Fibroblast of lung (primary cell): Measurements from ENCODE around the gene OCA2. TPM values are rescaled to one million over a fixed set of nuclear protein-coding genes. Genes with fewer than 3 reads are reported as not detected.

Experiments
- DNase-seq, 2 donors: peaks; one replicate each; pipeline versions ENCODE4 v3.0.0 to v3.0.0-alpha.2; 2010; ENCODE audit warnings: low read depth in 2 of 2
- H2AFZ ChIP-seq: 2 replicates; pipeline ENCODE4 v1.5.1; 2012; ENCODE audit warnings: low read length, control low read depth, inconsistent platforms
- H3K27ac ChIP-seq: 2 replicates; pipeline ENCODE4 v1.5.1; 2011; ENCODE audit warnings: low read length, control low read depth; ENCODE audit not compliant: insufficient read depth
- H3K27me3 ChIP-seq: 2 replicates; pipeline ENCODE4 v1.5.1; 2011; ENCODE audit warnings: mild to moderate bottlenecking, low read length; ENCODE audit not compliant: control insufficient read depth, insufficient read depth
- H3K36me3 ChIP-seq: 2 replicates; pipeline ENCODE4 v1.5.1; 2011; ENCODE audit warnings: low read length; ENCODE audit not compliant: control insufficient read depth, insufficient read depth
- H3K4me1 ChIP-seq: 2 replicates; pipeline ENCODE4 v1.5.1; 2011; ENCODE audit warnings: low read length; ENCODE audit not compliant: control insufficient read depth, insufficient read depth; ENCODE audit errors: extremely low read depth
- H3K4me2 ChIP-seq: 2 replicates; pipeline ENCODE4 v1.5.1; 2011; ENCODE audit warnings: low read length, control low read depth; ENCODE audit not compliant: insufficient read depth; ENCODE audit errors: extremely low read depth
- H3K4me3 ChIP-seq, 4 experiments: fragments of 200-600 bp in 1 of 4; sonication (generic) in 1 of 4; replicated peaks in 1 of 4; 2 replicates each; pipeline ENCODE4 v1.5.1; 2011 to 2016; ENCODE audit warnings: low read length in 4 of 4, low read depth in 3 of 4, mild to moderate bottlenecking in 3 of 4, control low read depth in 2 of 4, inconsistent platforms in 1 of 4, mixed read lengths in 1 of 4; ENCODE audit not compliant: insufficient read depth in 1 of 4; ENCODE audit errors: control extremely low read depth in 1 of 4
- H3K79me2 ChIP-seq: 2 replicates; pipeline ENCODE4 v1.5.1; 2012; ENCODE audit warnings: mild to moderate bottlenecking, low read length, inconsistent platforms; ENCODE audit not compliant: control insufficient read depth, insufficient read depth
- H3K9ac ChIP-seq: 2 replicates; pipeline ENCODE4 v1.5.1; 2011; ENCODE audit warnings: mild to moderate bottlenecking, low read length, control low read depth; ENCODE audit not compliant: insufficient read depth
- H3K9me3 ChIP-seq: 2 replicates; pipeline ENCODE4 v1.5.1; 2012; ENCODE audit warnings: low read depth, low read length; ENCODE audit not compliant: control insufficient read depth, insufficient read depth
- H4K20me1 ChIP-seq: 2 replicates; pipeline ENCODE4 v1.5.1; 2011; ENCODE audit warnings: low read length; ENCODE audit not compliant: control insufficient read depth, insufficient read depth; ENCODE audit errors: extremely low read depth
- EZH2 ChIP-seq: IDR thresholded peaks from 2 replicates; pipeline ENCODE4 v1.5.1; 2012; ENCODE audit warnings: low read length, control low read depth, mild to moderate bottlenecking; ENCODE audit errors: missing control alignments
- polyA plus RNA-seq, 2 donors: library from polyadenylated mRNA; depleted of rRNA in 1 of 2; stranded (reverse) in 1 of 2; unstranded in 1 of 2; fragments of >200 nt; gene quantifications; 2 replicates each; pipeline ENCODE4 v1.2.1, GENCODE V29; 2011 to 2012; ENCODE audit warnings: missing spikeins in 1 of 2
- total RNA-seq: library from RNA; depleted of rRNA; stranded (reverse); fragments of >200 nt; gene quantifications from 2 replicates; pipeline ENCODE4 v1.2.1, GENCODE V29; 2014
- TF ChIP-seq, protein P1 (sequence below), 2 donors: IDR thresholded peaks in 1 of 2; conservative IDR thresholded peaks in 1 of 2; 1 replicate in 1 of 2; 2 replicates in 1 of 2; pipeline ENCODE4 v1.5.1; 2011 to 2012; ENCODE audit warnings: low read length in 2 of 2, control low read depth in 1 of 2, inconsistent platforms in 1 of 2, low read depth in 1 of 2, mild to moderate bottlenecking in 1 of 2

OCA2 gene
- total and polyA plus RNA-seq, 2 donors (not counting 1 experiment from before 2014, with no cell fraction given), result not detected

DNA sequence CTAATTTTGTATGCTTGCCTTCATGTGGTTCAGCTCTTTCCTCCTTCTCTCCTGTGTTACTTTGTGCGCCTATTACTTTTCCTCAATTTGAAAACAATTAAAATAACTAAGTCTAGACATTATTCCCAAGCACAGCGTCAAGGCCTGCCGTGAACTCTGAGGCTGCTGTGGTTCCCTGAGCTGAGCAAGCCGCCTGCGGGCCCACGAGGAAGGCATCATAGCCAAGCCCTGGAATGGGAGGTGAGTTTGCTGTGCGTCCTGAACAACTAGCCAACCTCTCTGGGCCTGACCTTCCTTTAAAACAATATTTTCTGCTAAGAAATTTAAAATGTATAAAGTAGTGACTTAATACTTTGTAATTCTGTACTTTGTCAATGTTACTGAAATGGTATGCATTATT lies 327.2 kb downstream of the OCA2 start:
- no peaks in the 10 kb centered on the region for H3K9me3 ChIP-seq
- no peak for DNase-seq
- H3K27me3 ChIP-seq, result no peaks in the 10 kb centered on the region
- no peak overlapping the region for H3K27ac ChIP-seq
- H3K36me3 ChIP-seq, result no peaks in the 10 kb centered on the region
- no peak overlapping the region for H3K4me3 ChIP-seq
- H3K4me2 ChIP-seq, result no peak overlapping the region
- no peak overlapping the region for H3K9ac ChIP-seq
- H2AFZ ChIP-seq, result no peak overlapping the region
- H3K4me1 ChIP-seq, result no peaks in the 10 kb centered on the region
- TF ChIP-seq, protein P1, sequence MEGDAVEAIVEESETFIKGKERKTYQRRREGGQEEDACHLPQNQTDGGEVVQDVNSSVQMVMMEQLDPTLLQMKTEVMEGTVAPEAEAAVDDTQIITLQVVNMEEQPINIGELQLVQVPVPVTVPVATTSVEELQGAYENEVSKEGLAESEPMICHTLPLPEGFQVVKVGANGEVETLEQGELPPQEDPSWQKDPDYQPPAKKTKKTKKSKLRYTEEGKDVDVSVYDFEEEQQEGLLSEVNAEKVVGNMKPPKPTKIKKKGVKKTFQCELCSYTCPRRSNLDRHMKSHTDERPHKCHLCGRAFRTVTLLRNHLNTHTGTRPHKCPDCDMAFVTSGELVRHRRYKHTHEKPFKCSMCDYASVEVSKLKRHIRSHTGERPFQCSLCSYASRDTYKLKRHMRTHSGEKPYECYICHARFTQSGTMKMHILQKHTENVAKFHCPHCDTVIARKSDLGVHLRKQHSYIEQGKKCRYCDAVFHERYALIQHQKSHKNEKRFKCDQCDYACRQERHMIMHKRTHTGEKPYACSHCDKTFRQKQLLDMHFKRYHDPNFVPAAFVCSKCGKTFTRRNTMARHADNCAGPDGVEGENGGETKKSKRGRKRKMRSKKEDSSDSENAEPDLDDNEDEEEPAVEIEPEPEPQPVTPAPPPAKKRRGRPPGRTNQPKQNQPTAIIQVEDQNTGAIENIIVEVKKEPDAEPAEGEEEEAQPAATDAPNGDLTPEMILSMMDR (conservative IDR thresholded peaks at IDR 0.05 in 1 of 2, IDR thresholded peaks at IDR 0.05 in 1 of 2; ENCODE audit: low read depth in 1 of 2, low read length in 2 of 2), result no peak
- H3K79me2 ChIP-seq, result no peaks in the 10 kb centered on the region
- no peaks in the 10 kb centered on the region for H4K20me1 ChIP-seq

DNA sequence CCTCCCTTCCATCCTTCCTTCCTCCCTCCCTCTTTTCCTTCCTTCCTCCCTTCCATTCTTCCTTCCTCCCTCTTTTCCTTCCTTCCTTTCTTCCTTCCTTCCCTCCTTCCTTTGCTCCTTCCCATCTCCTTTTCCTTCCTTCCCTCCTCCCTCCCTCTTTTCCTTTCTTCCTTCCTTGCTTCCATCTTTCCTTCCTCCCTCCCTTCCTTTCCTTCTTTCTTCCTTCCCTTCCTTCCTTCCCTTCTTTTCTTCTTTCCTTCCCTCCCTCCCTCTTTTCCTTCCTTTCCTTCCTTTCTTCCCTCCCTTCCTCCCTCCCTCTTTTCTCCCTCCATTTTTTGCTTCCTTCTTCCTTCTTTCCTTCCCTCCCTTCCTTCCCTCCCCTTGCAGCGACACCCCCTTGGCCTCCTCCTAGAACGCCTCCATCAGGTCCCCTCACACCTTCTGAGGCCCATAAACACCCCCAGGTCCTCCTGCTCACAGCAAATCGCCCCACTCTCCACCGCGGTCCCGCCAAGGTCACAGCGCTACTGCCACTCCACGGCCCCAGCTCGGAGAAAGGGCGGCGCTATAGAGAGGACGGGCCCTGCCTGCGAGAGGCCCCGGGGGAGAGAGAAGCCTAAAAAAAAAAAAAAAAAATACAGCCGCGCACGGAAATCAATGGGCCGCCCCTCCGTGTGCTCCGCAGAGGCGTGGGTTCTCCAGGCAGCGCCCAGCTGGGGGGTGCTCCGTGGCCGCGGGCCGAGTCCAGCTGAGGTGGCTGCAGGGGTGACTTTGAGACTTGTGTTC lies 328.2 kb downstream of the OCA2 start:
- no peak overlapping the region for H3K9ac ChIP-seq
- H3K4me1 ChIP-seq, result no peaks in the 10 kb centered on the region
- H2AFZ ChIP-seq, result no peak overlapping the region
- H3K4me3 ChIP-seq, result no peak overlapping the region
- H3K36me3 ChIP-seq, result no peaks in the 10 kb centered on the region
- H4K20me1 ChIP-seq, result no peaks in the 10 kb centered on the region
- H3K4me2 ChIP-seq, result no peak overlapping the region
- no peak for TF ChIP-seq EZH2
- TF ChIP-seq, protein P1 (conservative IDR thresholded peaks at IDR 0.05 in 1 of 2, IDR thresholded peaks at IDR 0.05 in 1 of 2; ENCODE audit: low read depth in 1 of 2, low read length in 2 of 2), result no peak
- H3K27me3 ChIP-seq, result no peaks in the 10 kb centered on the region
- no peaks in the 10 kb centered on the region for H3K79me2 ChIP-seq
- H3K9me3 ChIP-seq, result no peaks in the 10 kb centered on the region
- no peak for DNase-seq
- no peak overlapping the region for H3K27ac ChIP-seq

DNA sequence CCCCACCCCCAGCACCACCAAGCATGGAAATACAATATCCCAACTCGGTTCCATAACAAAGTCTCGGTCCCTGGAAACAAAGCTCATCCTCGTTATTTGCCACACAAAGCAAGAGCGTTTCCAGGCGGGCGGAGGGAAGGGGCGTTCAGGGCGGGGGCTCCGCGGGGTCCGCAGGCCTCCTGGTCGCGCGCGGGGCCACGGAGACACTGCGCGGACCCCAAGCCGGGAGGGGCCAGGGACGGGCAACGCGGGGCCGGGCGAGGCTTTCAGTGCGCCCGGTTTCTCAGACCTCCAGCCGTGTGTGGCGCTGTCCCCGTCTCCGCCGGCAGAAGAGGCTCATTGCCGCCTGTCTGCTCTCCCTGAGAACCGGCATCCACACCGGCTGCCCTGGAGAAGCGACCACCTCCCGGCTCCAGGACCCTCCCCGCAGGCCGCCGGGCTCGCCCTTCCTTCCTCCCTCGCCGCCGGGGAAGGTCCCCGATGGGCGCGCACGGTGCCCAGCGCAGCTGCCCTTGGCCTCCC lies 329.0 kb downstream of the OCA2 start:
- no peak overlapping the region for H3K27ac ChIP-seq
- no peak overlapping the region for H3K4me3 ChIP-seq
- no peak for TF ChIP-seq EZH2
- TF ChIP-seq, protein P1 (conservative IDR thresholded peaks at IDR 0.05 in 1 of 2, IDR thresholded peaks at IDR 0.05 in 1 of 2; ENCODE audit: low read depth in 1 of 2, low read length in 2 of 2), result no peak
- H3K4me2 ChIP-seq, result no peak overlapping the region
- no peaks in the 10 kb centered on the region for H3K79me2 ChIP-seq
- H3K27me3 ChIP-seq, result no peaks in the 10 kb centered on the region
- H3K36me3 ChIP-seq, result no peaks in the 10 kb centered on the region
- no peaks in the 10 kb centered on the region for H3K4me1 ChIP-seq
- H3K9me3 ChIP-seq, result no peaks in the 10 kb centered on the region
- no peak for DNase-seq
- H2AFZ ChIP-seq, result no peak overlapping the region
- no peaks in the 10 kb centered on the region for H4K20me1 ChIP-seq
- no peak overlapping the region for H3K9ac ChIP-seq
